SH-SY5Y (cell line): Measurements from ENCODE around the gene MROH8.

Source experiments
- GATA2 ChIP-seq: IDR thresholded peaks from 2 replicates; pipeline ENCODE4 v1.6.1; 2011; ENCODE audit warnings: mild to moderate bottlenecking, low read depth, low read length
- GATA3 ChIP-seq: IDR thresholded peaks from 2 replicates; pipeline ENCODE4 v1.6.1; 2011; ENCODE audit warnings: low read depth, mild to moderate bottlenecking, low read length, moderate library complexity

DNA sequence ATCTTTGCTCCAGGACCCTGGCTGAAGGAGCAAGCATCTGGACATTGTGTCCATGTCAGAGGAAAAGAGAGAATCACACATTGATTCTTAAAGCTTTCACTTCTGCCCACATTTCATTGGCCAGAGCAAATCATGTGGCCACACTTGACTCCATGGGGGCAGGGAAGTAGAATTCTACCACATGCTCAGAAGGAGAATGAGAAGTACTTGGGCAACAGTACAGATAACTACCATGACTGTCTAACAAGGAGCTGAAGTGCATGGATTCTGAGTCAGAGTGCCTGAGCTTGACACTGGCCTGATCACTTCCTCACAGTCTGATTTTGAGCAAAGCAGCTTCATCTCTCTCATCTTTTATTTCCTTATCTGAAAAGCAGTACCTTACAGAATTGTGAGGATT, 43.7 kb upstream of the MROH8 start:
- TF ChIP-seq GATA3: no peak
- no peak for TF ChIP-seq GATA2
